SJSA1 (cell line): ENCODE results near the gene GRID2. TPM values are rescaled to one million over a fixed set of nuclear protein-coding genes. Genes with fewer than 3 reads are reported as not detected.

ENCODE experiments used
- DNase-seq, 2 experiments: peaks; one replicate each; pipeline ENCODE4 v3.0.0-alpha.2; 2015 to 2020; ENCODE audit warnings: low spot score in 2 of 2, low read depth in 1 of 2
- H3K27ac ChIP-seq: fragments of 250-450 bp; sonication (Bioruptor Pico); 2 replicates; pipeline ENCODE4 v1.5.1; 2020; ENCODE audit warnings: mild to moderate bottlenecking, moderate library complexity
- H3K27me3 ChIP-seq: fragments of 250-450 bp; sonication (Bioruptor Pico); replicated peaks from 2 replicates; pipeline ENCODE4 v1.5.1; 2020; ENCODE audit warnings: mild to moderate bottlenecking, moderate library complexity
- H3K36me3 ChIP-seq: fragments of 250-450 bp; sonication (Bioruptor Pico); 2 replicates; pipeline ENCODE4 v1.5.1; 2020; ENCODE audit warnings: mild to moderate bottlenecking
- H3K4me1 ChIP-seq: fragments of 250-450 bp; sonication (Bioruptor Pico); replicated peaks from 2 replicates; pipeline ENCODE4 v1.6.1; 2021; ENCODE audit warnings: mild to moderate bottlenecking
- H3K4me3 ChIP-seq: fragments of 250-450 bp; sonication (Bioruptor Pico); 2 replicates; pipeline ENCODE4 v1.5.1; 2020; ENCODE audit warnings: mild to moderate bottlenecking
- H3K9me3 ChIP-seq: fragments of 250-450 bp; sonication (Bioruptor Pico); replicated peaks from 2 replicates; pipeline ENCODE4 v1.5.1; 2020; ENCODE audit warnings: mild to moderate bottlenecking
- total RNA-seq: library from RNA; depleted of rRNA; stranded (reverse); fragments of >200 nt; shearing (Covaris generic); gene quantifications from 2 replicates; pipeline ENCODE4 v1.2.3, GENCODE V29; 2014

Gene GRID2
- total RNA-seq, 1 experiment from 2014 or later, result not detected

DNA sequence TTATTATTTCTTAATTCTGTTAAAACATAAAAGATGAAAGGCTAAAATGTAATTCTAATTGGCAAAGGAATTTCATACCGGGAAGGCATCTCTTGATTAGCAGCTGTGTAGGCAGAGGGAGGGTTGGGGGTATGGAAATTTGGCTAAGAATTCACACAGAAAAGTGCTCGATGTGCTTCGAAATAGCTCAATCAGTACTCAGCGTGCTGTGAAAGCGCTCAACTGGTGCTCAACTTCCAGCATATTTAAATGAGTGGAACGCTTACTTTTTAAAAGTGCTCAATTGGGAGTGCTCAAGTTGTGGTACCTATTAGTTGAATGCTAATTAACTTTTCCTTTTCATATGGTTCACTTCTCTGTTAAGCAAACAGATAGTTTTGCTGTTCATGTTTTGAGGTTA is 828.9 kb downstream of the GRID2 start:
- Histone ChIP-seq H3K27me3 (no peaks in the 10 kb centered on the region), H3K4me1 (no peaks in the 10 kb centered on the region), H3K4me3 (no peak overlapping the region), H3K9me3 (no peaks in the 10 kb centered on the region), H3K27ac (no peak overlapping the region), H3K36me3 (no peaks in the 10 kb centered on the region)
- DNase-seq, result no peak

DNA sequence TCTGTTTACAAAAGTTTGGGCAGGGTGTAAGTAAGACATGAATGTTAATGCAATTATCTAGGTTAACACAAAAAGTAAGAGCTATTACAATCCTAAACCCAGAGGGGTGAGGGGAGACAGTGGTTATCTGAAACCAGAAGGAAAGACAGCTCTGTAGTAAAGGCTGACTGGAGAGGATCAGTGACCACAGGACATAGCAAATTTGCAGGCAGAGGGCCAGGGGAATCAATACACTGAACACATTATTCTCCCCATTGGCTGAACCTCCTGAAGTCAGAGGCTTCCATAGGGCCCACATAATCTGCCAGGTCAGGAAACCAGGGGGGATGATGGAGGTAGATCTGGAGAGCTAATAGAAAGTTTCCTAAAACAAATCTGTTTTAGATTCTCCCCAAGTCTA is 835.4 kb downstream of the GRID2 start:
- Histone ChIP-seq H3K36me3 (no peaks in the 10 kb centered on the region), H3K4me1 (no peaks in the 10 kb centered on the region), H3K27me3 (0 out of 2 replicates have a peak, but pooled peaks cover 5% of the 10 kb centered on the region), H3K4me3 (no peak overlapping the region), H3K27ac (no peak overlapping the region), H3K9me3 (no peaks in the 10 kb centered on the region)
- DNase-seq, result no peak

DNA sequence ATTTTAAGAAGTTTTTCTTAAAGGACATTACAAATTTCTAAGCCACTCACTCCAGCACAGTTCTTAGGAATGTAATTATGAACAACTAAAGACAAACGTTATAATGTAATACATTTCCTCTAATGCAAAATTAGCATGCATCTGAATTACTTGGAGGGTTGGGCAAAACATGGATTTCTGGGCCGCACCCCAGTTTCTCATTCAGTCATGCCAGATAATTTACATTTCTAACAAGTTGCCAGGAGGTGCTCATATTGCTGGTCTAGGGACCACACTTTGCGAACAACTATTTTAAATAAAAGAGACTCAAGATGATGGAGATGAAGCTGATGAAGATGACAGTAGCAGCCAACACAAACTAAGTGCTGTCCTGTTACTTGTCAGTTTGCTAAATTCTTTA is 840.1 kb downstream of the GRID2 start:
- no peak overlapping the region for H3K27ac ChIP-seq
- no peak for DNase-seq
- H3K27me3 ChIP-seq, result no peaks in the 10 kb centered on the region

DNA sequence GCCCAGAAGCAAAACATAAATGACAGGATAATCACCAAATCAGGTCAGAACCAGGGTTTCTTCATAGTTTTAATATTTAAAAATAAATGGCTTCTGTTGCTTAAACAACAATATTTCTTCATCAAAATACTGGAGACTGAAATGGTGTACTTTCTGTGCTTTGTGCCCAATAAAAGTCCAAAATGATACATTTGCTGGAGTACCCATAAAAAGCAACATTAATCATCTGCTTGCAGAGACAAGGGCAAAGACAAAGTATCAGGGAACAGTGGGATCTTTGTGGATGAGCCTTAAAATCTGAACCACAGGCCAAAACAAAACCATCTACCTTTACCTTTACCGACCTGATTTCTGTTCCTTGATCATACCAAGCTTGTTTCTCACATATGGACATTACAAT is 840.9 kb downstream of the GRID2 start:
- H3K4me3 ChIP-seq, result no peak overlapping the region
- no peak for DNase-seq

More for the DNA sequence above, 840.1 kb downstream of the GRID2 start:
- Histone ChIP-seq H3K4me1 (no peaks in the 10 kb centered on the region), H3K4me3 (no peak overlapping the region), H3K9me3 (no peaks in the 10 kb centered on the region), H3K36me3 (no peaks in the 10 kb centered on the region)

DNA sequence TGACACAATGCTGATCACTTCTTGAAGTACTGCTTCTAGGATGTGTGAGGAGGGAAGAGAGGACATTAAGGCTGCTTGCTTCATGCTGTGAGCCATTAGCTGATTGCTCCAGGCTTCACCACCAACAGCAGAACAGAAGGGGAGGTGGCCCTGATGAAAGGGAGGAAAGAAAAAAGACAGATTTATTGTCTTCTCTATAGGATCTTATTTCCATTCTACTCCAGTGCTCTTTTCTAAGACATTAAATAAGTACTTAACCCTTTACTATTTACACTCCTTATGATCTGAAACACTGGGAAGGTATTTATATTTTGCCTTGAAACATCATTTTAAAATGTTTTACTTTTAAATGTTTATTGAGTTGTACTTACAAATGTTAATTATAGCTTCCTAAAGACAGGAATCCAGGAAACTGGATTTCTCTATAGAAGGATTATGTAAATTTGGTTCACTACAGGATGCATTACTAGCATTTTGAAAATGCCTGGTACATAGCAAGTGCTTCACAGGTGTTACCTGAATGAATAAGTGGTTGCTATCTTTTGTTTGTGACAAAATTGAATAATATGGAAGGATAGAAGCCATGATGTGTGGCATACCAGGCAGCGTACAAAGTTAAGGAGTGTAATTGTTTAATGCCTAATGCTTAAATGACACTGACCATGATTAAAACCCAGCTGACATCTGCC is 843.9 kb downstream of the GRID2 start:
- Histone ChIP-seq H3K36me3 (no peaks in the 10 kb centered on the region), H3K9me3 (no peaks in the 10 kb centered on the region), H3K4me3 (no peak overlapping the region), H3K27ac (no peak overlapping the region), H3K27me3 (no peaks in the 10 kb centered on the region), H3K4me1 (no peaks in the 10 kb centered on the region)
- no peak for DNase-seq

More for the DNA sequence above, 840.9 kb downstream of the GRID2 start:
- Histone ChIP-seq H3K36me3 (no peaks in the 10 kb centered on the region), H3K27me3 (no peaks in the 10 kb centered on the region), H3K27ac (no peak overlapping the region), H3K4me1 (no peaks in the 10 kb centered on the region), H3K9me3 (no peaks in the 10 kb centered on the region)

DNA sequence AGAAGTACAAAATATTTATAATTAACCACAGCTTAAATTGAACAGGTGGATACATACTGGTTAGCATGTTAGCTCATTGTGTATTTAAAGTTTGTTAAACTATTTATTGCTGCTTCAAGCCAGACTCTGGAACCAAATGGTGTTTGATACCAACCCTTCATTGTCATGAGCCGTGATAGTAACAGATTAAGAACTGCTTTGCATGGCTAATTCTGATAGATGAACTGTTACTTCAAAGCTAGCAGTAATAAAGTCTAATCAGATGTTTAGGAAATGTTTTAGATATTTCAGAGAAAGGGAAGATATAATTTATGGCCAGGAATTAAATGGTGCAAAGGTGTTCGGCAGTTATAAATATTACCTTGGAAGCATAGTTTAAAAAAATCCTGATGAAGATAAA is 848.7 kb downstream of the GRID2 start:
- no peak overlapping the region for H3K27ac ChIP-seq
- H3K36me3 ChIP-seq, result no peaks in the 10 kb centered on the region
- no peaks in the 10 kb centered on the region for H3K9me3 ChIP-seq
- H3K4me3 ChIP-seq, result no peak overlapping the region
- H3K4me1 ChIP-seq, result no peaks in the 10 kb centered on the region
- no peak for DNase-seq
- no peaks in the 10 kb centered on the region; the same call in 1 of the 2 replicates for H3K27me3 ChIP-seq

DNA sequence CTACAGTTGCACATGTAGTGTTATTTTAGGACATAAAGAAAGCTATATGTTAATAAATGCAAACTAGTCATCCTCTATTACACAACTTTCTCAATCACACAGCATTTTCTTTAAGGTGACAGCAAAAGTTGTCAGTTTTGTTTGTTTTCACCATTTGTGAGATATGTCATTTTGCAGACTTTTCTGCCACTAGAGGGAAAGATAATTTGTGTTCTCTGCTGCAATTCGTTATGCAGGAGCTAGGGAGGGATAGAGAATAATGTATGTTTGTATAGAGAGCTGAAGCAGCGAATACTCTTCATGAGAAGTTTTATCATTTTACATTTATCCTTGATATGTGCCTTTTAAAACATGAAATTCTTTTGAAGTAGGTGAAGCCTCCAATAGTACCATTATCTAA is 854.2 kb downstream of the GRID2 start:
- Histone ChIP-seq H3K27ac (no peak overlapping the region), H3K27me3 (no peaks in the 10 kb centered on the region; the same call in 1 of the 2 replicates), H3K9me3 (no peaks in the 10 kb centered on the region), H3K4me1 (no peaks in the 10 kb centered on the region), H3K4me3 (no peak overlapping the region), H3K36me3 (no peaks in the 10 kb centered on the region)
- DNase-seq, result no peak

DNA sequence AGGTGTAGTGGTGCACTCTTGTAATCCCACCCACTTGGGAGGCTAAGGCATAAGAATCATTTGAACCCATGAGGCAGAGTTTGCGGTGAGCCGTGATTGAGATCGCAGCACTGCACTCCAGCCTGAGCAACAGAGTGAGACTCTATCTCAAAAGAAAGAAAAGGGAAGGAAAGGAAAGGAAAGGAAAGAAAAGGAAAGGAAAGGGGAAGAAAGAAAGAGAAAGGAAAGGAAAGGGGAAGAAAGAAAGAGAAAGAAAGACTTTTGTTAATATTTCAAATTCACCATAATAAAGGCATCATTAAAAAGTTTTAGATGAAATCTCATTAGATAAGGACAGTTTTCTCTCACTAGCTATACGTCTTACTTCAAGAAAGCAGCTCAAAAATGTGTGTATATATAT is 864.3 kb downstream of the GRID2 start:
- no peaks in the 10 kb centered on the region for H3K27me3 ChIP-seq

DNA sequence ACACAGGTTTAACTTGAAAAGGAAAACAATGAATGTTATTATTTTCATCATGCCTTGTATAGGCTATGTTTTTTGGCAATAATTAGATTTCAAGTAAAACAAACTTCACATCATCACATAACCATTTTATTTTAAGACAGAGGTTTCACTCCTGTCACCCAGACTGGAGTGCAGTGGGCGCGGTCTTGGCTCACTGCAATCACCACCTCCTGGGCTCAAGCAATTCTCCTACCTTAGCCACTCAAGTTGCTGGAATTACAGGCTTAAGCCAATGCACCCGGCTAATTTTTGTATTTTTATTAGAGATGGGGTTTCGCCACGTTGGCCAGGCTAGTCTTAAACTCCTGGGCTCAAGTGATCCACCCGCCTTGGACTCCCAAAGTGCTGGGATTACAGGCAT is 866.2 kb downstream of the GRID2 start:
- no peaks in the 10 kb centered on the region for H3K27me3 ChIP-seq
- H3K9me3 ChIP-seq, result no peaks in the 10 kb centered on the region
- H3K27ac ChIP-seq, result no peak overlapping the region
- H3K36me3 ChIP-seq, result no peaks in the 10 kb centered on the region
- DNase-seq, result no peak
- no peaks in the 10 kb centered on the region for H3K4me1 ChIP-seq
- no peak overlapping the region for H3K4me3 ChIP-seq

More for the DNA sequence above, 864.3 kb downstream of the GRID2 start:
- no peaks in the 10 kb centered on the region for H3K9me3 ChIP-seq
- no peak overlapping the region for H3K27ac ChIP-seq
- H3K36me3 ChIP-seq, result no peaks in the 10 kb centered on the region
- no peaks in the 10 kb centered on the region for H3K4me1 ChIP-seq
- no peak for DNase-seq
- H3K4me3 ChIP-seq, result no peak overlapping the region

DNA sequence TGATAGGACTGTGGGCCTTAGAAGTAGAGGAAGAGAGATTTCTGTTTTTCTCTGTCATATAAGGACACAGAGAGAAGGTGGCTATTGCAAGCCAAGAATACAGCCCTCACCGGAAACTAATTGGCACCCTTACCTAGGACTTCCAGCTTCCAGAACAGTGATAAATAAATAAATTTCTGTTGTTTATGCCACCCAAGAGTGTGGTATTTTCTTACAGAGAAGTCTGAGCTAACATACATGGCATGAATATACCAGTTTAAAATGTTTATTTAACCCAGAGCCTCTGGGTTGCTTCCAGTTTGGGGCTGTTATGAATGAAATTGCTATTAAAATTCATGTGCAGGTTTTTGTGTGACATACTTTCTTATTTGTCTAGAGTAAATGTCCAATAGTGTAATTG is 870.8 kb downstream of the GRID2 start:
- Histone ChIP-seq H3K27ac (no peak overlapping the region), H3K27me3 (no peaks in the 10 kb centered on the region), H3K36me3 (no peaks in the 10 kb centered on the region), H3K9me3 (no peaks in the 10 kb centered on the region), H3K4me1 (no peaks in the 10 kb centered on the region), H3K4me3 (no peak overlapping the region)
- DNase-seq, result no peak

DNA sequence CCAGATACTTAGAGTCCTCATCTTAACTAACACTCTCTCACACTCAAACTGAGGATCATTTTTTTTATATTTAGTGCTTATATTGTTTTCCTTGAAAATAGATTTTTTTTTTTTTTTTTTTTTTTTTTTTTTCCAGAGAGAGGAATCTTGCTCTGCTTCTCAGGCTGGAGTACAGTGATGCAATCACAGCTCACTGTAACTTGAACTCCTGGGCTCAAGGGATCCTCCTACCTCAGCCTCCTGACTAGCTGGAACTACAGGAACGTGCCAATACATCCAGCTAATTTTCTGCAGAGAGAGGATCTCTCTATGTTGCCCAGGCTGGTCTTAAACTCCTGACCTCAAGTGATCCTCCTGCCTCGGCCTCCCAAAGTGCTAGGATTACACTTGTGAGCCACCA is 874.5 kb downstream of the GRID2 start:
- DNase-seq, result no peak
- Histone ChIP-seq H3K27me3 (no peaks in the 10 kb centered on the region), H3K9me3 (no peaks in the 10 kb centered on the region), H3K27ac (no peak overlapping the region), H3K4me1 (no peaks in the 10 kb centered on the region), H3K4me3 (no peak overlapping the region), H3K36me3 (no peaks in the 10 kb centered on the region)

DNA sequence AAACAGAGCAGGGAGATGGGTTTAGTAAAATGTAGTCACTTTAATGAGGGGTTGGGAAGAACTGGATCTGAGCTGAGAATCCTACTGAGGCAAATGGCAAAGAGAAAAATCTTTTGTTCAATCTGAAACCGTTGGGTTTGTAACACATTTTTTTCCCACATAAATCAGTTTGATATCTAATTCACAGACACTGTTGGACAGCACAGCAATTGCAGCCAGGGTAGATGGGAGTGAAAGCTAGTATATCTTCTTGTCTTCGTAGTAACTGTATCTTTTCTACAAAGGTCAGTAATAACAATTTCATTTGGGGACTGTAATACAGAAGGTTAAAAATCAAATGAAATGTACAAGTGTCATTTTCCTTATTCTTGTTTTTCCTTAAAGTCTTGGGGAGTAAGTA is 875.3 kb downstream of the GRID2 start:
- Histone ChIP-seq H3K36me3 (no peaks in the 10 kb centered on the region), H3K4me3 (no peak overlapping the region), H3K27ac (no peak overlapping the region), H3K9me3 (no peaks in the 10 kb centered on the region), H3K27me3 (no peaks in the 10 kb centered on the region), H3K4me1 (no peaks in the 10 kb centered on the region)
- no peak for DNase-seq

DNA sequence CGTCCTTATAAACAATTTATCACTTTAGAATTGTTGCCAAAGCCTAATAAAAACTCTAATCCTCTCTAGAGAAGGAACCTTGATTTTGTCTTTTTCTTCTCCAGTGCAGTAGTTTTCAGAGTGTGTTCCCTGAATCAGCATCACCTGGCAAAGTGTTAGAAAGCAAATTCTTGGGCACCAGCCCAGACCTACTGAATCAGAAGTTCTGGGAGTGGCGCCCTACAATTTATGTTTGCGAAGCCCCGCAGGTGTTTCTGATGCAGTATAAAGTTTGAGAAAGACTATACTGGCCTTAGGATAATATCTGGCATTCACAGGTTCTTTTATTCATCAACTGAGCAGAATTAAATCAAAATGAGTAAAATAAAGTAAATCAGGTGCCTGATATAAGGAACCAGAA is 879.0 kb downstream of the GRID2 start:
- no peak for DNase-seq
- Histone ChIP-seq H3K27me3 (no peaks in the 10 kb centered on the region), H3K27ac (no peak overlapping the region), H3K36me3 (no peaks in the 10 kb centered on the region), H3K4me1 (no peaks in the 10 kb centered on the region), H3K9me3 (no peaks in the 10 kb centered on the region), H3K4me3 (no peak overlapping the region)

DNA sequence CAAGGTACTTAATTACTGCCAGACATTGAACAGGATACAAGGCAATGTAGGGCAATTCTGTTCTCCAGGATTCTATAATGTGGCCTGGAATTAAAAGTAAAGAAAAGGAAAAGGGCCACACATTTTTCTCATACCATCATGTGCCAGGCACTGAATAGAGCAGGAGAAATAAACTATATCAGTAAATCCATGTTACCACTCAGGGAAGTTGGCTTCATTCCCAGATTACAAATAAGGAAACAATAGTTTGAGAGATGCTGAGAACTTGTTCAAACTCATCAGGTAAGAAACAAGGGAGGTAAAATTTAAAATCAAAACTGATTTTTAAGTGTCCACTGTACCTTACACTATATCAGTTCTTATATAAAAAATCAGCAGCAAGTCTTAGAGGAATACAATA is 879.8 kb downstream of the GRID2 start:
- no peak overlapping the region for H3K4me3 ChIP-seq
- no peaks in the 10 kb centered on the region for H3K9me3 ChIP-seq
- no peaks in the 10 kb centered on the region for H3K4me1 ChIP-seq
- no peak for DNase-seq
- H3K36me3 ChIP-seq, result no peaks in the 10 kb centered on the region
- H3K27me3 ChIP-seq, result no peaks in the 10 kb centered on the region
- no peak overlapping the region for H3K27ac ChIP-seq

DNA sequence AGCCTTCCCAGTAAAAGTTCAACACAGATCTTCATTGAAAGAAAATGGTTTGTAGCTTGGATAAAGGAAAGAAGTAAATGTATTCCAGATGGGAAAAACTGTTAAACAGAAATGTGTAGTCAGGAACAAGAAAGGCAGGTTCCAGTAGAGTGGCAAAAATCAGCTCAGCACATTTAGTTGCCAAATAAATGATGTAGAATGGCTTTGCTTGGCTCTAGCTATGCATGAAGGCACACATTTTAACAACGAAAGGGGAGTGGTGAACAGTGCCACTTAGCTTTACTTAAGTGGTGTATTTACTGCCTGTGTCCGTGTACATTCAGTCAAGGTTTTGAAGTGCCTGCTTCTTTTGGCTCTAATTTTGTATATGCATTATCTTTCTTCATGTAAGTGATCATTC is 880.3 kb downstream of the GRID2 start:
- Histone ChIP-seq H3K4me3 (no peak overlapping the region), H3K36me3 (no peaks in the 10 kb centered on the region), H3K27me3 (no peaks in the 10 kb centered on the region), H3K9me3 (no peaks in the 10 kb centered on the region), H3K4me1 (no peaks in the 10 kb centered on the region), H3K27ac (no peak overlapping the region)
- DNase-seq, result no peak
